ENCODE results near the gene TIPARP.

The TIPARP gene

DNA sequence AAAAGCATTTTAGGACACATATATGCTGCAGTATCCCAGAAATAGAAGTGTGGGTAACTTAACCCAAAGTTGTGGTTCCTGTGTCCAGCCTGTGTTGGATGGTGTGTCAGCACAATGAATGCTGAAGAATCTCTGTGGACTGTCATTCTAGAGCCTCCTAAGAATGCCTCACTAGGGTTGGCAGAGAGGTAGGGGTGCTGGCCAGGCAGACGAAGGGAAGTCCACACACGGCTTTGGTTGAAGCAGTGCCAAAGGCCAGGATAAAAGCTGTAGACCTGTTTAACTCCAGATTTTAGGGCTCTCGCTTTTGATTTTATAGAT, 43.7 kb upstream of the TIPARP start:
- DNase-seq (ENCODE audit: low read depth, low spot score): no peak
- H3K4me3 ChIP-seq (ENCODE audit: low read depth, low read length): no peak overlapping the region
- TF ChIP-seq, protein P1, sequence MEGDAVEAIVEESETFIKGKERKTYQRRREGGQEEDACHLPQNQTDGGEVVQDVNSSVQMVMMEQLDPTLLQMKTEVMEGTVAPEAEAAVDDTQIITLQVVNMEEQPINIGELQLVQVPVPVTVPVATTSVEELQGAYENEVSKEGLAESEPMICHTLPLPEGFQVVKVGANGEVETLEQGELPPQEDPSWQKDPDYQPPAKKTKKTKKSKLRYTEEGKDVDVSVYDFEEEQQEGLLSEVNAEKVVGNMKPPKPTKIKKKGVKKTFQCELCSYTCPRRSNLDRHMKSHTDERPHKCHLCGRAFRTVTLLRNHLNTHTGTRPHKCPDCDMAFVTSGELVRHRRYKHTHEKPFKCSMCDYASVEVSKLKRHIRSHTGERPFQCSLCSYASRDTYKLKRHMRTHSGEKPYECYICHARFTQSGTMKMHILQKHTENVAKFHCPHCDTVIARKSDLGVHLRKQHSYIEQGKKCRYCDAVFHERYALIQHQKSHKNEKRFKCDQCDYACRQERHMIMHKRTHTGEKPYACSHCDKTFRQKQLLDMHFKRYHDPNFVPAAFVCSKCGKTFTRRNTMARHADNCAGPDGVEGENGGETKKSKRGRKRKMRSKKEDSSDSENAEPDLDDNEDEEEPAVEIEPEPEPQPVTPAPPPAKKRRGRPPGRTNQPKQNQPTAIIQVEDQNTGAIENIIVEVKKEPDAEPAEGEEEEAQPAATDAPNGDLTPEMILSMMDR (IDR thresholded peaks at IDR 0.05; ENCODE audit: low read depth, low read length): no peak
- in situ Hi-C loops (cut with HindIII; ENCODE audit: low sequenced_read_pairs): no loop called here

DNA sequence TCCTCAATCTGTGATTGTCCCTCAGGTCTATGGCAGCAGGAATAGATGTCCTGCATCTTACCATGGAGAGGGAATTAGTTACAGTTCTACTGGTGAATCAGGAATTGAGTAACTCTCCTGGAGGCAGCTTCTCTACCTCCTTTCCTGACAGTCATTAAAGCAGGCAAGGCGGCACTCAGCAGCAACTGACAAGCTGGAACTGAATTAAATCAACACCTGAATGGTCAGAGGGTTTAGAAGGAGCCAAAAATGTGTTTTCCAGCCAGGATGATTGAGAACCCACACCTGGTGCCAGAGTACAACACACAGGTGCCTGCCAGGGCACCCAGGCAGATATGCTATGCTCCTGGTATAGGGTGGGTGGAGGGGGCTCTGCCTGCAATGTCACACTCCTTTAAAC, 43.1 kb upstream of the TIPARP start:
- TF ChIP-seq, protein P1 (IDR thresholded peaks at IDR 0.05; ENCODE audit: low read depth, low read length): no peak
- in situ Hi-C loops (cut with HindIII; ENCODE audit: low sequenced_read_pairs): no loop called here
- H3K4me3 ChIP-seq (ENCODE audit: low read depth, low read length): no peak overlapping the region
- DNase-seq (ENCODE audit: low read depth, low spot score): no peak

DNA sequence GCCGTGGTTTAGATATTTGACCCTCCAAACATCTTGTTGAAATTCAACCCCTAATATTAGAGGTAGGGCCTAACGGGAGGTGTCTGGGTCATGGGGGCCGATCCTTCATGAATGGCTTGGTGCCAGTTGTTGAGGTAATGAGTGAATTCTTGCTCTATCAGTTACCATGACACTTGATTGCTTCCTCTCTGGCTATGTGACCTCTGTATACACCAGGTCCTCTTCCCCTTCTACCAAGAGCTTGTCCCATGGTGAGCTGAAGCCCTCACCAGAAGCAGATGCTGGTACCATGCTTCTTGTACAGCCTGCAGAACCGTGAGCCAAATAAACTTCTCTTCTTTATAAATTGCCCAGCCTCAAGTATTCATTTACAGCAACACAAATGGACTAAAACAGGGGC, 41.8 kb upstream of the TIPARP start:
- TF ChIP-seq, protein P1 (IDR thresholded peaks at IDR 0.05; ENCODE audit: low read depth, low read length): no peak
- no peak for DNase-seq (ENCODE audit: low read depth, low spot score)
- in situ Hi-C loops (cut with HindIII; ENCODE audit: low sequenced_read_pairs): no loop called here

DNA sequence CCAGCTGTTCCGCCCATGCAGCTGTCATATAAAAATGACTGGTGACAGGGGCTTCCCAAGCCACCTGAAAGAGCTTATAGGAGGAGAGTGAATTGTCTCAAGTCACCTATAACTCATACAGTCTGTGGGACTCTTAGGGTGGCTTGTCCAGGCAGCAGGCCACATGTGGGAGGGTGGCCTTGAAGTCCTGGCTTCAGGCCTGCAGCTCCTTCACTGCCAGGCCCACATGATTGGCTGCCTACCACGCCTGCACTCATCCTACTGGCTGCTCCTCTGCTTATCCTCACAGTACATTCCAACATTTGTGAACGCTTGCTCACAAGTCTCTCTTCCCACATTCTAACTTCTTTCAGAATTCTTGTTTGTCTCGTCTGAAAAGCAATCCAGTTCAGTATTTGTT, 41.1 kb upstream of the TIPARP start:
- no peak overlapping the region for H3K4me3 ChIP-seq (ENCODE audit: low read depth, low read length)
- in situ Hi-C loops (cut with HindIII; ENCODE audit: low sequenced_read_pairs): no loop called here
- DNase-seq (ENCODE audit: low read depth, low spot score): peak; percentile 69
- TF ChIP-seq, protein P1 (IDR thresholded peaks at IDR 0.05; ENCODE audit: low read depth, low read length): no peak

More for the DNA sequence above, 41.8 kb upstream of the TIPARP start:
- no peak overlapping the region for H3K4me3 ChIP-seq (ENCODE audit: low read depth, low read length)

DNA sequence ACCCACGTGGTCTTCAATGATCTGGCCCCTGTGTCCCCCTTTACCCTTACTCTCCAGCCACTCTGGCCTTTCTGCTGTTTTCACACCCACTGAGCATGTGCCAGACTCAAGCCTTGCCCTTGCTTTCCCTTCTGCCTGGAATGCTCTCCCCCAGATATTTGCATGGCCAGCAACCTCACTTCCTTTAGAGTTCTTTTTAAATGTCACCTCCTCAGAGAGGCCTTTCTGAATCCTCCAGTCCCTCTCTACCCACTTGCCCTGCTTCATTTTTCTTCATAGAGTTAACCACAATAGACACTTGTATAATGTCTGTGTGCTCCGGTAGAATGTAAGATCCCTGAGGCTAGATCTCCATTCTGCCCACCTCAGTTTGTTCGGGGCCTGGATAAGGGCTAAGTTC, 39.4 kb upstream of the TIPARP start:
- no peak for DNase-seq (ENCODE audit: low read depth, low spot score)
- no peak overlapping the region for H3K4me3 ChIP-seq (ENCODE audit: low read depth, low read length)
- in situ Hi-C loops (cut with HindIII; ENCODE audit: low sequenced_read_pairs): no loop called here
- TF ChIP-seq, protein P1 (IDR thresholded peaks at IDR 0.05; ENCODE audit: low read depth, low read length): no peak

DNA sequence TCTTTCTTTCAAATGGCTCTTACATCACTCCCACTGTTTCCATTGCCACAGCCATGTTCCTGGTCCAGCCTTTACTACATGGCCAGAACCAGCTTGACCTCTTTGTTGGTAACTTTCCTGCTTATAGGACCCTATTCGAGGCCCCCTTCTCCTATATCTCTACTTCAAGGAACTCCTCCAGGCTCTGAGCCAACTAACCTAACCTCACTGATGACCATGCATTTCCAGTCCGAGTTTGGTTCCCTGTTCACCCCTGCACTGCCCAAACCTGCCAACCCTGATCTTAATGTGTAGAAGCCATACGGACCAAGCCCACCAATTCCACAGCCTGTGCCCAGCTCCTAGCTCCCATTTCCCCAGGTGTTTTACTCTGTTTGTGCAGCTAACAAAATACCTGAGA, 38.4 kb upstream of the TIPARP start:
- TF ChIP-seq, protein P1 (IDR thresholded peaks at IDR 0.05; ENCODE audit: low read depth, low read length): no peak
- DNase-seq (ENCODE audit: low read depth, low spot score): no peak
- no peak overlapping the region for H3K4me3 ChIP-seq (ENCODE audit: low read depth, low read length)
- in situ Hi-C loops (cut with HindIII; ENCODE audit: low sequenced_read_pairs): no loop called here

DNA sequence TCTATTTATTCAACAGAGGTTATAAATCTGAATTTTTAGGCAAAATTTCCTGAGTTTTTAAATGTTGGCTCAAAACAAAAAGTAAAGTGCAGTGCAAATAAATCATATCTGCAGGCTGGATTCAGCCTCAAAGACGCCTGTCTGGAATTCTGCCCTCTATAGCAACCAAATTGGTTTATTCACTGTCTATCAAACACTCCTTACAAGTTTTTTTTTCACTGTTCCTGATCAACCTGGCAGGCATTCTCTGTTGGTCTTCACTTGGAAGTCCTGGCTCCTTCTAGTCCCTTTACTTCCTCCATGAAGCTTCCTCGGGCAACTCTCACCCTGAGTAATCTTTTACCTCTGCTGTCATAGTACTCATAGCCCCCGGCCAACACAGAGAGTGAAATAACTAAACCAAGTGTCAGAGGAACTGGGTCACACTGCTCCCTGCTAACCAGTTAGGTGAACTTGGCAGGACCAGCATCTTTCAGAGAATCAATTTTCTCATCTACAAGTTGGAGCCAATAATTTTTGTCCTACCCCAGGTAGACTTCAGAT, 36.8 kb upstream of the TIPARP start:
- DNase-seq (ENCODE audit: low read depth, low spot score): no peak
- in situ Hi-C loops (cut with HindIII; ENCODE audit: low sequenced_read_pairs): no loop called here
- H3K4me3 ChIP-seq (ENCODE audit: low read depth, low read length): no peak overlapping the region
- TF ChIP-seq, protein P1 (IDR thresholded peaks at IDR 0.05; ENCODE audit: low read depth, low read length): no peak
